ENCODE results near the gene TMEM59. TPM values are rescaled to one million over a fixed set of nuclear protein-coding genes. Genes with fewer than 3 reads are reported as not detected.
"Not testable (repeated sequence)": the region's sequence is repeated elsewhere in the genome, so short reads cannot be mapped to it uniquely, and the experiment has no call there.

Gene TMEM59
- total RNA-seq, 2 experiments from 2014 or later: 74.5 to 94.5 TPM

- no peak overlapping the region for H3K4me3 ChIP-seq (ENCODE audit: low read depth, low read length, poor library complexity, severe bottlenecking)
- no peaks in the 10 kb centered on the region for H3K79me2 ChIP-seq (ENCODE audit: insufficient read depth, low read depth, low read length)
- no peaks in the 10 kb centered on the region for H3K9me3 ChIP-seq (ENCODE audit: low read length)
- H2AFZ ChIP-seq (ENCODE audit: low read length): no peak overlapping the region
- no peak overlapping the region for H3K27ac ChIP-seq (ENCODE audit: low read depth, low read length, poor library complexity, severe bottlenecking)
- no peaks in the 10 kb centered on the region for H4K20me1 ChIP-seq (ENCODE audit: insufficient read depth, low read length)
- no peak overlapping the region for H3K4me2 ChIP-seq (ENCODE audit: low read length)
- no peak for TF ChIP-seq CTCF (conservative IDR thresholded peaks at IDR 0.05; ENCODE audit: low read length)
- TF ChIP-seq EZH2phosphoT487 (IDR thresholded peaks at IDR 0.05; ENCODE audit: borderline replicate concordance, low read depth, low read length): no peak
- no peaks in the 10 kb centered on the region for H3K36me3 ChIP-seq (ENCODE audit: insufficient read depth, low read length)
- POLR2A ChIA-PET: interaction anchor here (0.6 kb wide), 1 partner anchor 29 kb away, joined by 3 read pairs; no protein-coding TSS in a partner anchor
- H3K4me1 ChIP-seq (ENCODE audit: insufficient read depth, low read length, poor library complexity, severe bottlenecking): no peaks in the 10 kb centered on the region
- intact Hi-C loops (cut with micrococcal nuclease; ENCODE audit: unreplicated experiment): no loop called here
- no peak for DNase-seq (ENCODE audit: low spot score)
- H3K9me2 ChIP-seq (ENCODE audit: insufficient read depth, low read length): no peaks in the 10 kb centered on the region
- CTCF ChIA-PET (ENCODE audit: unreplicated experiment): no interaction called here
- no TSS peak for BruUV-seq (replicated peaks)
Measured at GRCh38 chr1:54006508-54006907, 46.5 kb downstream of the TMEM59 start.

GRCh38 chr1:54004481-54005049 is 48.4 kb downstream of the TMEM59 start:
- H3K79me2 ChIP-seq (ENCODE audit: insufficient read depth, low read depth, low read length): no peaks in the 10 kb centered on the region
- H4K20me1 ChIP-seq (ENCODE audit: insufficient read depth, low read length): no peaks in the 10 kb centered on the region
- H2AFZ ChIP-seq (ENCODE audit: low read length): no peak overlapping the region
- H3K9me2 ChIP-seq (ENCODE audit: insufficient read depth, low read length): no peaks in the 10 kb centered on the region
- no peak overlapping the region for H3K4me3 ChIP-seq (ENCODE audit: low read depth, low read length, poor library complexity, severe bottlenecking)
- H3K4me1 ChIP-seq (ENCODE audit: insufficient read depth, low read length, poor library complexity, severe bottlenecking): no peaks in the 10 kb centered on the region
- no TSS peak for BruUV-seq (replicated peaks)
- DNase-seq (ENCODE audit: low spot score): no peak
- CTCF ChIA-PET (ENCODE audit: unreplicated experiment): interaction anchor here (0.6 kb wide), 1 partner anchor 8 kb away, joined by 11 read pairs; no protein-coding TSS in a partner anchor
- no peaks in the 10 kb centered on the region for H3K9me3 ChIP-seq (ENCODE audit: low read length)
- no peak for TF ChIP-seq CTCF (conservative IDR thresholded peaks at IDR 0.05; ENCODE audit: low read length)
- no peak for TF ChIP-seq EZH2phosphoT487 (IDR thresholded peaks at IDR 0.05; ENCODE audit: borderline replicate concordance, low read depth, low read length)
- intact Hi-C loops (cut with micrococcal nuclease; ENCODE audit: unreplicated experiment): no loop called here
- POLR2A ChIA-PET: interaction anchor here (1.3 kb wide), 1 partner anchor 10 kb away, joined by 4 read pairs; no protein-coding TSS in a partner anchor
- H3K27ac ChIP-seq (ENCODE audit: low read depth, low read length, poor library complexity, severe bottlenecking): no peak overlapping the region
- no peak overlapping the region for H3K4me2 ChIP-seq (ENCODE audit: low read length)
- no peaks in the 10 kb centered on the region for H3K36me3 ChIP-seq (ENCODE audit: insufficient read depth, low read length)

GRCh38 chr1:54003750-54004480 is 49.1 kb downstream of the TMEM59 start:
- H3K27ac ChIP-seq (ENCODE audit: low read depth, low read length, poor library complexity, severe bottlenecking); BruUV-seq (replicated peaks); H3K4me2 ChIP-seq (ENCODE audit: low read length); H3K9me2 ChIP-seq (ENCODE audit: insufficient read depth, low read length); H3K36me3 ChIP-seq (ENCODE audit: insufficient read depth, low read length); H3K4me1 ChIP-seq (ENCODE audit: insufficient read depth, low read length, poor library complexity, severe bottlenecking); H3K9me3 ChIP-seq (ENCODE audit: low read length); H3K79me2 ChIP-seq (ENCODE audit: insufficient read depth, low read depth, low read length); H4K20me1 ChIP-seq (ENCODE audit: insufficient read depth, low read length); DNase-seq (ENCODE audit: low spot score); CTCF ChIA-PET (ENCODE audit: unreplicated experiment); H2AFZ ChIP-seq (ENCODE audit: low read length); intact Hi-C loops (cut with micrococcal nuclease; ENCODE audit: unreplicated experiment); H3K4me3 ChIP-seq (ENCODE audit: low read depth, low read length, poor library complexity, severe bottlenecking): not testable (repeated sequence)
- POLR2A ChIA-PET: interaction anchor here (1.3 kb wide), 1 partner anchor 11 kb away, joined by 4 read pairs; no protein-coding TSS in a partner anchor
